HG03342 (cell line): ENCODE results near the gene HLA-E.
"Not testable (repeated sequence)": the region's sequence is repeated elsewhere in the genome, so short reads cannot be mapped to it uniquely, and the experiment has no call there.

ENCODE experiments used
- ATAC-seq: cut with Tn5 transposase; IDR thresholded peaks from one replicate; pipeline ENCODE4 v1.9.1; 2021; ENCODE audit warnings: mild to moderate bottlenecking, moderate library complexity; ENCODE audit not compliant: unreplicated experiment

The HLA-E gene

GRCh38 chr6:30489081-30490025 lies at the start of gene HLA-E:
Gene HLA-E (plus strand): TSS chr6:30489509. CDS start chr6:30489532, 23 bp downstream.
- ATAC-seq, result peak; percentile 82

GRCh38 chr6:30441171-30441570 lies 48.1 kb upstream of the HLA-E start:
- ATAC-seq, result no peak

GRCh38 chr6:30443657-30444450 lies 45.5 kb upstream of the HLA-E start:
- ATAC-seq, result no peak

GRCh38 chr6:30444451-30444742 lies 44.9 kb upstream of the HLA-E start:
- ATAC-seq, result no peak

- ATAC-seq, result no peak
These were observed 43.0 kb upstream of the HLA-E start for GRCh38 chr6:30446259-30446658.

GRCh38 chr6:30447237-30447636 lies 42.1 kb upstream of the HLA-E start:
- ATAC-seq, result no peak

GRCh38 chr6:30450548-30450908 lies 38.8 kb upstream of the HLA-E start:
- ATAC-seq, result no peak

GRCh38 chr6:30450909-30451841 lies 38.1 kb upstream of the HLA-E start:
- no peak for ATAC-seq

- no peak for ATAC-seq
These were observed 36.4 kb upstream of the HLA-E start for GRCh38 chr6:30452736-30453507.

- no peak for ATAC-seq
These were observed 35.7 kb upstream of the HLA-E start for GRCh38 chr6:30453508-30454116.

- no peak for ATAC-seq
These were observed 30.2 kb upstream of the HLA-E start for GRCh38 chr6:30459145-30459544.

- no peak for ATAC-seq
These were observed 28.3 kb upstream of the HLA-E start for GRCh38 chr6:30461055-30461454.

GRCh38 chr6:30462482-30462881 lies 26.8 kb upstream of the HLA-E start:
- no peak for ATAC-seq

- ATAC-seq, result no peak
These were observed 26.1 kb upstream of the HLA-E start for GRCh38 chr6:30463242-30463641.

GRCh38 chr6:30463651-30464618 lies 25.4 kb upstream of the HLA-E start:
- no peak for ATAC-seq

GRCh38 chr6:30465595-30466306 lies 23.6 kb upstream of the HLA-E start:
- no peak for ATAC-seq

GRCh38 chr6:30470968-30471367 lies 18.3 kb upstream of the HLA-E start:
- no peak for ATAC-seq

GRCh38 chr6:30475116-30475515 lies 14.2 kb upstream of the HLA-E start:
- not testable (repeated sequence) for ATAC-seq
